Stimulated activated CD8-positive, alpha-beta memory T cell treated with anti-CD3 and anti-CD28 coated beads, Interleukin-15, amount 100 ng/mL, for 1 hour (primary cell): Measurements from ENCODE around the gene ZXDC.

Experiments used
- DNase-seq: peaks from one replicate; pipeline ENCODE4 v3.0.0-alpha.2; 2020; ENCODE audit warnings: low read depth

ZXDC gene, protein sequence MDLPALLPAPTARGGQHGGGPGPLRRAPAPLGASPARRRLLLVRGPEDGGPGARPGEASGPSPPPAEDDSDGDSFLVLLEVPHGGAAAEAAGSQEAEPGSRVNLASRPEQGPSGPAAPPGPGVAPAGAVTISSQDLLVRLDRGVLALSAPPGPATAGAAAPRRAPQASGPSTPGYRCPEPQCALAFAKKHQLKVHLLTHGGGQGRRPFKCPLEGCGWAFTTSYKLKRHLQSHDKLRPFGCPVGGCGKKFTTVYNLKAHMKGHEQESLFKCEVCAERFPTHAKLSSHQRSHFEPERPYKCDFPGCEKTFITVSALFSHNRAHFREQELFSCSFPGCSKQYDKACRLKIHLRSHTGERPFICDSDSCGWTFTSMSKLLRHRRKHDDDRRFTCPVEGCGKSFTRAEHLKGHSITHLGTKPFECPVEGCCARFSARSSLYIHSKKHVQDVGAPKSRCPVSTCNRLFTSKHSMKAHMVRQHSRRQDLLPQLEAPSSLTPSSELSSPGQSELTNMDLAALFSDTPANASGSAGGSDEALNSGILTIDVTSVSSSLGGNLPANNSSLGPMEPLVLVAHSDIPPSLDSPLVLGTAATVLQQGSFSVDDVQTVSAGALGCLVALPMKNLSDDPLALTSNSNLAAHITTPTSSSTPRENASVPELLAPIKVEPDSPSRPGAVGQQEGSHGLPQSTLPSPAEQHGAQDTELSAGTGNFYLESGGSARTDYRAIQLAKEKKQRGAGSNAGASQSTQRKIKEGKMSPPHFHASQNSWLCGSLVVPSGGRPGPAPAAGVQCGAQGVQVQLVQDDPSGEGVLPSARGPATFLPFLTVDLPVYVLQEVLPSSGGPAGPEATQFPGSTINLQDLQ

DNA sequence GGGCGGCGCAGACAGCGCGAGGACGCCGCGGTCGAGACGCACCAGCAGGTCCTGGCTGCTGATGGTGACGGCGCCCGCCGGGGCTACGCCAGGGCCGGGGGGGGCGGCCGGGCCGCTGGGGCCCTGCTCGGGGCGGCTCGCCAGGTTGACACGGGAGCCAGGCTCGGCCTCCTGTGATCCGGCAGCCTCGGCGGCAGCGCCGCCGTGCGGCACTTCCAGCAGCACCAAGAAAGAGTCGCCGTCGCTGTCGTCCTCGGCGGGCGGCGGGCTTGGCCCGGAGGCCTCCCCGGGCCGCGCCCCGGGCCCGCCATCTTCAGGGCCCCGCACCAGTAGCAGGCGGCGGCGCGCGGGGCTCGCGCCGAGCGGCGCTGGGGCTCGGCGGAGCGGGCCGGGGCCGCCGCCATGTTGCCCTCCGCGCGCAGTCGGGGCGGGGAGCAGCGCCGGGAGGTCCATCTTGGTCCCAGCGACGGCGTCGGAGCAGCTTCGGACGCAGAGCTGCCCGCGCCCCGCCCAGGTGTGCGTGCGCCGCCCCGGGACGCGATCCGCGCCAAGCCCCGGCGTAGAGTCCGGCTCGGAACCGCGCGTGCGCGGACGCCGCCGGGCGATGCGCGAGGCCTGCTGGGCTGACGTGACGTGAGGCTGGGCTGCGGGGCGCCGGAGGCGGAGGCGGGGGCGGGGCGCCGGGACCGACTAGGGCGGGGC, at the start of gene ZXDC:
Gene ZXDC (minus strand): TSS at position 479 of the 702 bp plus-strand sequence. CDS start 26 bp downstream, at position 453.
- DNase-seq = peak; percentile 77

DNA sequence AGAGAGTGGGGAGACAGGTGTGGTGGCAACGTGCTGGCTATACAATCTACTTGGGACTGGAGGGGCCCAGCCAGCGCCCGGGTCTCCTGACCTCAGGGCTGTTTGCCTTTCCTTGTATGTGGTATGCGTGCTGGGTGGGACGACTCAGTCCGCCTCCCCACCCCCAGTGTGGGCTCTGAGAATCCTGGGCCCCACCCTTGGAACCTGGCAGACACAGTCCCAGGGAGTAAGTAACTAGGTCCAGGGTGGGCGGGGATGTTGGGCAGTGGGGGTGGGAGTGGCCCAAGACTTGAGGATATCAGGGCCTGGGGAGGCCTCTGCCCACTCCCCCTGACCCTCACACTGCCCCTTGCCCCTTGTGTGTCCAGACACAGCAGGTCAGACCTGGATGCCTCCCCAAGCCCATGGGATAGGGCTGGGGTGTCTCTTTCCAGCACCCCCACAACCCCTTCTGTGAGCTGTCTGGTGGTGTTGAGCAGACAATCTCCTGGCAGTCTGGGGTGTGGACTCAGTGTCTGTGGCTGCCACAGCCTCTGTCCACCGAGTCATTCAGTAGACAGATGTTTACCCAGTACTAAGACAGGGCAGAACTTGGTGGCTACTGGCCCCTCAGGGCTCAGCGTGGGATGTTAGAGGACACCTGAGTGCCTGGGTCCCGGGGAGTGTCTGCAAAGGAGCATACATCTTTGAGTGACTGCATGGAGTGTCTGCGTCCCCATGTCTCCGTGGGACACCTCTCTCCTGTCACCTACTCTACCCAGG, 49.6 kb upstream of the ZXDC start:
- DNase-seq = no peak

DNA sequence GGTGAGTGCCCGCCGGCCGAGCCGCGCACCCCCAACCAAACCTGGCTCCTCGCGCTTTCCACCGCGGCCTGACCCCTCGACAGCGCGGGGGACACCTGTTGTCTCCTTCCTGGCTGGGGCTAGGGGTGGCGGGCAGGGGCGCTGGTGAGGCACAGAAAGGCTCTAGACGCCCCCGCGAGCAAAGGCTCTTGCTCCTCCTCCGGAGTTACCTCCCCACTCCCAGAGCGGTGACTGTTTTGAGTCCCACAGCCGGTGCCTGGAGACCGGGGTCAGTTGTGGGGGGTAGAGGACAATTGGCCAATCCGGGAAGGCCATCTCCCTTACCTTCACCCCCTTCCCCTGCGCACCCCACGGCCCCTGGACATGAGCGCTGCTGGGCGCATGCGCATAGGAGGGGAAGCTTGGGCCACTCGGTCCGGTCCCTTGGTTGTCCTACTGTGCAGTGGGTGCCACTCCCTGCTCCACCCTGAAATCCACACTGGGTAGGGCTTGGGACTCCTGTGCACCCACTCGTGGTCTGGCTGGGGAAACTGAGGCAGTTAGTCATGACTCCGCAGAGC, 48.8 kb upstream of the ZXDC start:
- DNase-seq = no peak

DNA sequence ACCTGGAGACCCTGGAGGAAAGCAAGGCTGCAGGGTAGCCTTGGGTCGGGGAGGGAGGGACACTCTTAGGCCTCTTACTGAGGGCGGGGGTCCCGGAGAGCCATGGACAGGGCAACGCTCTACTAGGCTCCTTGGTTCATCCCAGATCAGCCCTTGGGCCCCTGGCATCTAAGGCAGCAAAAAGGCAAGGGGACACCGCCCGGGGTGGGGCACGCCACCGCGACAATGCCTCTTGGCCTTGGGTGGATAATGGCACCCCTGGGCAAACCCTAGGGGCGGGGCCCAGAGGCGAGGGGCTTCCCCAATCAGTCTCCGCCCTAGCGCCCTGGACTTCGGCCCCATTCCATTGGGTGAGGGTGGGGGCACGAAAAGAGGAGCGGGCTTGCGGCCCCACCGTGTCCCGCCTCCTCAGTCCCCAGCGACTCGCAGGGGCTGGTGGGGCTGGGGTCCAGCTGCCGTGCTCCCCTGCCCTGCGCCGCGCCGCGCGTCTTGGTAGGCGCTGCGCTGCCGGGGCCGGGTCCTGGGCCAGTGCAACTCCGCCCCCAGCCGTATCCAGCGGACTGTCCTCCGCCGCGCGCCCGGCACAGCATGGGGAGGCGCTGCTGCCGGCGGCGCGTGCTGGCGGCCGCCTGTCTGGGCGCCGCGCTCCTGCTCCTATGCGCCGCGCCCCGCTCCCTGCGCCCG, 48.2 kb upstream of the ZXDC start, which contains the start of gene CHST13:
Gene CHST13 (plus strand): TSS at position 411 of the 684 bp plus-strand sequence. CDS start 178 bp downstream, at position 589.
- no peak for DNase-seq

DNA sequence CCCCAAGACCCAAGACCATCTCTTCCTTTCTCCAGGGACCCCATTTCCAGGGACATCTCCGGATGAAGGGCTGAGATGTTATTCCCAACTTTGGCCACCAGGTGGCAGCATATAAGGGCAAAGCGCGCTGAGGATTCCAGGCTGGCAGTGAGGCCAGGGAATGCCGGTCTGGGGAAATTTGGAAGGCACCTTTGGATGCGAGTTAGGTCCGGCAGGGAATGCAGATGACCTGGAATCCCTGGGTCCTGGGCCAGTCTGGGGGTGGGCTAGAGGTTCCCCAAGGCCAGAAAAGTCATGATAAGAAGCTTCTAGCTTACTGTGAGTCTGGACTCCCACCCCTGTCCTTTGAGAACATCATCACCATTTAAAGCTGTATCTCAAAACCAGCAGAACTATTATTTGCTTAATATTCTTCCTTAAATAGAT, 46.7 kb upstream of the ZXDC start:
- DNase-seq = peak; percentile 13

DNA sequence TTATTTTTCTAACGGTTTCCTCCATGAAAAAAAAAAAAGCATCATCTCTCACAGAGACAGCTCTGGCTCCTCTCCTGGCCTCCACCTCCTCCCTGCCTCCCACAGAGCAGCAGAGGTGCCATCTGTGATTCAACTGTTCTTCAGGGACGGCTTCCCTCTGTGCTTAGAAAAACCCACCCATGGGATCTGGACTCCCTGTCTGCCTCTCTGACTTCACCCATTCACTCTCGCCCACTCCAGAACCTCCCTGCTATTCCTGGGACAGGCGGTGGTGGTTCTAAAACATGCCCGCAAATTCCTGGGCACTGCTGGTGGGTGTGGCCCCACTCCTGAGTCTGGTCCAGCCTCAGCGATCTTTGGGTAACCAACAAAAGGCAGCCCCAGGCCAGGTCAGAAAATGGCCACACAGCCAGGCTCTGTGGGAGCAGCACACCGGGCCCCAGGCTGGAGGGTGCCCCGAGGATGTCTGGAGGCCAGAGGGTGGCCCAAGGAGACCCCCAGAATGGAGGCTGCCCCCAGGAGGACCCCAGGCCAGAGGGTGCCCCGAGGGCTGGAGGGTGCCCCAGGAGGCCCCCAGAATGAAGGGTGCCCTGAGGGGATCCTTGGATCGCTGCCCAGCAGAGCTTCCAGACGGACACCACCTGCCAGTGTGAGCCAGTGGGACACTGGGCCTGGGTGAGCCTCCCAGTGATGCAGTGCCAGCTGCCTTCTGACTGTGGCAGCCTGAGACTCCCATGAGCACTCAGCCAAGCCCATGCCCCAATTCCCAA, 45.6 kb upstream of the ZXDC start:
- no peak for DNase-seq

DNA sequence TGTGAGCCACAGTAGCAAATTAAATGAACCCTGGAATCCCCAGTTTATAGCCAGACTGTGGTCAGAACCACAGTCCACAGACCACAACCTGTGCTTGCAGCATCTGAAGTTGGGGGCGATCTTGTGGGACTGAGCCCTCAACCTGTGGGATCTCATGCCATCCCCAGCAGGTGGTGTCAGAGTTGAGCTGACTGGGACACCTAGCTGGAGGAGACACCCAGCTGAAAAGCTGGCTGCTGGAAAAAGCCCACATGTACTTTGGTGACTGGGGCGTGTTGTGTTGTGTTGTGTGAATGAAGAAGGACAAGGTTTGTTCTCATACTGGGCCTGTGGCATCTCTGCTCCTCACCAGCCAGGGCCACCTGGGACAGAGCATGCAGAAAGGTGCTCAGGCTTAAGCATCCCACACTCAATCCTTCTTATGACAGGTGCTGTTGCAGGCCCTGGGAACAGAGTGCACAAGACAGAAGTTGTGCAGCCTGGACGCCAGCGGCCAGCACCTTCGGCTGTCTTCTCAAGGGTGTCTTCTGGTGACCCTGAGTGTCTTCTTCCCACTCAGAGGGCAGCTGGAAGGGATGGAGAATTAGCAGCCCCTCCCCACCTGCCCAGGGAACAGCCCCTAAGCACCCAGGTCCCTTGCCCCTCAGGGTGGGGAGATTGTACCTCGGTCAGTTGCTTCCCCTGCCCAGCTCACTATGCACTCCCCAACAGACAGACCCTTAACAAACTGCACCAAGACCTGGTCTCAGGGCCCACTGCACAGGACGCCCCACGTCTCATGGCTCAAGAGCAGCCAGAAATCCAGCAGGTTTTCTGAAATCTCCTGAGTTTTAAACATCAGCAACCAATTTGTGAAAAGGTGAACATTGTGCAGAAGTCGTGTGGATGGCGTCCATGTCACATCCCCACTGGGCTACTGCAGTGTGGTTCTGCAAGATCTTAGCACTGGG, 44.1 kb upstream of the ZXDC start:
- no peak for DNase-seq

DNA sequence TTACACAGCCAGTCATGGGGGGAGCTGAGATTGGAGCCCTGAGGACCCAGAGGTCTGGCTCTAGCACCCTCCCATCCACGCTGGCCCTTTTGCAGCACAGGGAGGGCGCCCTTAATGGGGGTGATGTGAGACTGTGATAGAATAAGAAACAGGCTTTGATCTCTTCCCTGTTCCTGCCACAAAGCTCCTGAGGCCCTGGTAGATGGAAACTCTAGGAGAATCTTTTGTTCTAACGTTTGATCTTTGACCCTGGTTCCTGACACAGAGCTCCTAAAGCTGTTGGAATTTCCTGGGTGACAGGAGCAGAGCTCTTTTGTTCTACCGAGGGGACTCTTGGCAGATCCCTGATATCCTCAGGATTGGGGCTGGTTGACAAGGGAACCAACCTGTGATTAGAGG, 43.1 kb upstream of the ZXDC start:
- DNase-seq = no peak

DNA sequence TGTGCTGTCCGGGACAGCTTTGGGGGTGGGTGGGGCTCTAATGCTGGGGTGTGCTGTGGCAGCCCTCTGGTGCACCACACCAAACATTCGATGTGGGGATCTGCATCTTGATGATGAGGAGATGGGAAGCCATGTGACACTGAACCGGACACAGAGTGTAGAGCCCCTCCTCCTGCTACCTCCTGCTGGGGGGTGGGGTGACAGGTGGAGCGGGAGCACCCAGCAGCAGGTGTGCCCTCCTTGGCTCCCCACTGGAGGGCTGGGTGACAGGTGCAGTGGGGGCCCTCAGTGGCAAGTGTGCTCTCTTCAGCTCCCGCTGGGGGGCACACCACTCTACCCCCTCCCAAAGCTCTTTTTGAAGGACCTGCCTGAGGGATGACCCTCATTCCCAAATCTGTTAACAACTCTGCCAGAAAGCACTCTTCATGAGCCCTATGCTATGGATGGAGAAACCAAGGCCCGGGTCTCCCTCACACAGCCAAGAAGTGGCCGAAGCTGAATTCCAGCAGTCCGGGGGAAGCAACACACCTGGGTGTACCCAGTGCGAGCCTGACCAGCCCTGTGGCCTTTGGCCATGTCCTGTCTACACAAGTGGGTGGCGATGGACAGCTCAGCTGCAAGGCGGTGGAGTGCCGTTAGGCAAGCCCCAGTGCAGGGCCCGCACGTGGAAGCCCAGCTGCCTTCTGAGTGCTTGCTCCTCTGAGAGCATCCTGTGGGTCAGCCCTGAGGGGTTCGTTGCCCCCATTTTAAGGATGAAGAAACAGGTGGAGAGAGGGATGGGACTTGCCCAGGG, 42.5 kb upstream of the ZXDC start:
- no peak for DNase-seq

DNA sequence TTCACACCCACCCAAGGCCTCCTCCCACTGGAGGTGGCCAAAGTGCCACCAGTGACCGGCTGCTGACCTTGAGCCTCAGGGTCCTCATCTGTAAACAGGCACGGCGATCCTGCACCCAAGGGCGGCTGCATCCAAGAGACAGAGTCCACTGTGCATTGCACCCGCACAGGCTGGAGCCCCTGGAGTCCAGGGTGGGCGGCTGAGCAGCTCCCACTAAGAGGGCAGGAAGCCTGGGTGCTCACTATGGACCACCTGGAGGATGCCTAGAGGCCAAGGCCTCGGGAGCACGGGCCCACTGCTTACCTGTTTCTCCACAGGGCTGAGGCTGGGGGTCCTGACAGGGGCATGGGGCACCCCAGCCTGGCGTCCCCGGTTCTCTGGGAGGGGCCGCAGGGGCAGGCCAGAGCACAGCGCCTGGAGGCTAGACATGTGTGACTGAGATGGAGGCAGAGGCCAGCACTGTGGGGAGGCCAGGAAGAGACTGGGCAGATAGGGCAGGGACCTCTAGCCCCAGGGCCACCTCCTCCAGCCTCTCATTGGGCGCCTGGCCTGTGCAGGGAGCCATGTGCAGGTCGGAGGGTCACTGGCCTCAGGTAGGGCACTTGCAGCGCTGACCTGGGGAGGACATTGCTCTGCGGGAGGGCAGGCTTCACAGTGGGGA, 41.7 kb upstream of the ZXDC start, which contains the start of gene UROC1:
Gene UROC1 (minus strand): TSS at position 483 of the 661 bp plus-strand sequence. CDS start 54 bp downstream, at position 429.
- DNase-seq = no peak

DNA sequence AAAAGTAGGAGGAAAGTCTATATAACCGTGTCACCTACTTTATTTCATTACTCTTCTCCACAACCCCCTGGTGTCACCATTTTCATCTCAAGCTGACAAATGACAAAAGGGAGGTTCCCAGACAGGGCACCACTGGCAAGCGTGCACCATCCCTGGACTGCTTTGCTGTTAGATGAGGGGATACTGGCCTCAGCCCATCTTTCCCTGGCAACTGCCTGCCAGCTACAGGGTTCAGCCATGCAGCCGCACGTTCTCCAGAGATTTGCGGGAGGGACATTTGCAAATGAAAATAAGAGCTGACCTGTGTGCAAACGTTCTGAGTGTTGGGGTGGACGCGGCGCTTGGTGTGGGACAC, 41.2 kb upstream of the ZXDC start:
- DNase-seq = no peak

DNA sequence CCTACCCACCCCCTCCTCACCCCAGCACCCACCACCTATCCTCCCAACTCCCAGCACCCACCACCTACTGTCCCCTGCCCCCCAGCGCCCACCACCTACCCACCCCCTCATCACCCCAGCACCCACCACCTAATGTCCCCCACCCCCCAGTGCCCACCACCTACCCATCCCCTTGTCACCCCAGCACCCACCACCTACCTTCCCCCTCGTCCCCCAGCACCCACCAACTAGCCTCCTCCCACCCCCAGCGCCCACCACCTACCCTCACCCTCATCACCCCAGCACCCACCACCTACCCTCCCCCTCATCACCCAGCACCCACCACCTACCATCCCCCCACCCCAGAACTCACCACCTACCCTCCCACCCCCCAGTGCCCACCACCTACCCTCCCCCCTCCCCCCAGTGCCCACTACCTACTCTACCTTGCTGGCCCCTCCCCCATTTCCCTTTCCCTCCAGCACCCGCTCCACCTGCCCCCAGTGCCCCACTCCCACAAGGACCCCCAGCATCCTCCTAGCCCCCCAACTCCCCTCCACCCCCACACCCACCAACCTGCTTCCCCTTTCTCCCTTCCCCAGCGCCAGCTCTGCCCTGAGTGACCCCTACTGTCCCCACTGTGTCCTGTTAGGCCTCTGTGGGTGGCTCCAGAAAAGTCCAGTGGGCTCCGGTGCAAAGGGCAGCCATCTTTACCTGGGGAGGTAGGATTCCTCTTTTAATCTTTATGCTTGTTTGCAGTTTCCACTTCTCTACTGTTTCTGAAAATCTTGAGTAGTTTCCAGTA, 40.7 kb upstream of the ZXDC start:
- no peak for DNase-seq

DNA sequence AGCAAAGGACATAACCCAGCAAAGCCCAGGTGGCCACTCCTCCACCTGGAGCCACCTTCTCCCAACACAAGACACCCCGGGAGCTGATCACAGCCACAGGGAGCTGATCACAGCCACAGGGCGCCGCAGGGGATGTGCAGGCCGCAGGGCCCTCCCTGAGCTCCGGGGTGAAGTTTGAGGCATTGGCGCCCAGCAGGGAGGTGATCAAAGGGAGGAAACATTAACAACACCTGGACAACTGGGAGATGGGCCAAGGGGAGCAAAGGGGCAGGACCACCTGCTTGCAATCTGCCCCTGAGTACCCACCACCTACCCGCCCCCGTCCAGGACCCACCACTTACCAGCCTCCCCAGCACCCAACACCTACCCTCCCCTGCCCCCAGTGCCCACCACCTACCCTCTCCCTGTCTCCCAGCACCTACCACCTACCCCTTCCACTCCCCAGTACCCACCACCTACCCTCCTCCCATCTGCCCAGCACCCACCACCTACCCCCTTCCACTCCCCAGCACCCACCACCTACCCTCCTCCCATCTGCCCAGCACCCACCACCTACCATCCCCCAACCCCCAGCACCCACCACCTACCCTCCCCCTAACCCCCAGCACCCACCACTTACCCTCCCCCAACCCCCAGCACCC, 39.5 kb upstream of the ZXDC start:
- no peak for DNase-seq

DNA sequence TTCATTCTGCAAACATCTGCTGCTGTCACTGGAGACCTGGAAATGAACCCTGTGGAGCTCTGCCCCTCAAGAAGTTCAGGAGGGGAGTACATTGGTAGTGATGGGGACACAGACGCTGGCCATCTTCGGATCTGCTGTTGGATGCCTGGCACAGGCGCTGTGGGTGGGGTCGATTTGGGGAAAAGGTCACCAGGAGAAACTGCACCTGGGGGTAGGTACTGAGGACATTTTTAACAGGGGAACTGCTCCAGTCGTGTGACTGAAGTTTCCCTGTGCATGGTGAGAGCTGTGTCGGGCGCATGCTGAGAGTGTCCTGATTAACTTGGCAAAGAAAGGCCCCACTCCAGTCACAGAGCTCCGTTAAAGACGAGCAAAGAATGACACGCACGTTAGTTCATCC, 38.5 kb upstream of the ZXDC start:
- DNase-seq = no peak

DNA sequence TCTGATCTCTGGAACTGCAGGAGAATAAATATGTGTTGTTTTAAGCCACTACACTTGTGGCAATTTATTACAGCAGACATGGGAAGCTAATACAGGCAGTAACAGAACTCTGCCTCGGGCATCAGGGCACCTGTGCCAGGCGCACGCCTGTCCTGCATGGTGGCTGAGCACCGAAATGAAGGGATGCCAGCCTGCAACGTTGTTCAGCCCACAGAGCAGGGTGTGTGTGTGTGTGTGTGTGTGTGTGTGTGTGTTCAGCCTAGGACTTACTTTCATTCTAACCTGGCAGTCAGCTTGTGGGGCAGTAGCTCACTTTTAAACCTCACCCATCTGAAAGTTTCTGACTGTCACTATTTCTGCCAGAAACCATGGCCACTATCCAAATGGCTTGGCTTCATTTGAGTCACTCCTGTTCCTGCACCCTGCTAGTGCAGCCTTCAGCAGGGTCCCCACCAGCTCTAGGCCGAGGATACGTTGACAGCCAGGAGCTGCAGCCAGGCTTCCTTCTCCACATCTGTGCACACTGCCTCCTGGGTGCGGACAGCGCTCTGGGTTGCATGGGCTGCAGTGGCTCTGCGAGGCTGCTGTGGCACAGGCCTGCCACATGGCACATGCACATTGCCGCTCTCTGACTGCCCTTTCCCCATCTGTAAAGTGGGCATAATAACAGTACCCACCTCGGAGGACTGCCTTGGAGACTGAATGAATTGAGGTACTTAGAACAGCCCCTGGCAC, 37.4 kb upstream of the ZXDC start:
- no peak for DNase-seq
